ENCODE results near the gene ATRNL1.

GRCh38 chr10:115093776-115094408, 727 bp downstream of the ATRNL1 start:
- TF ChIP-seq EZH2 (IDR thresholded peaks at IDR 0.05; ENCODE audit: low read depth, unreplicated experiment) (no peak), CTCF (conservative IDR thresholded peaks at IDR 0.05; ENCODE audit: low read depth in 2 of 2) (peak; percentile 26 to 58; a peak in 3 of 4 replicates), POLR2AphosphoS5 (IDR thresholded peaks at IDR 0.05; ENCODE audit: low read depth) (no peak), JUNB (IDR thresholded peaks at IDR 0.05; ENCODE audit: unreplicated experiment) (no peak), EZH2phosphoT487 (IDR thresholded peaks at IDR 0.05; ENCODE audit: unreplicated experiment) (no peak), NANOG (IDR thresholded peaks at IDR 0.05; ENCODE audit: borderline replicate concordance) (no peak), CREB1 (CRISPR knock-in tag; IDR thresholded peaks at IDR 0.05; ENCODE audit: low read depth) (no peak)
- TF ChIP-seq, protein P1, sequence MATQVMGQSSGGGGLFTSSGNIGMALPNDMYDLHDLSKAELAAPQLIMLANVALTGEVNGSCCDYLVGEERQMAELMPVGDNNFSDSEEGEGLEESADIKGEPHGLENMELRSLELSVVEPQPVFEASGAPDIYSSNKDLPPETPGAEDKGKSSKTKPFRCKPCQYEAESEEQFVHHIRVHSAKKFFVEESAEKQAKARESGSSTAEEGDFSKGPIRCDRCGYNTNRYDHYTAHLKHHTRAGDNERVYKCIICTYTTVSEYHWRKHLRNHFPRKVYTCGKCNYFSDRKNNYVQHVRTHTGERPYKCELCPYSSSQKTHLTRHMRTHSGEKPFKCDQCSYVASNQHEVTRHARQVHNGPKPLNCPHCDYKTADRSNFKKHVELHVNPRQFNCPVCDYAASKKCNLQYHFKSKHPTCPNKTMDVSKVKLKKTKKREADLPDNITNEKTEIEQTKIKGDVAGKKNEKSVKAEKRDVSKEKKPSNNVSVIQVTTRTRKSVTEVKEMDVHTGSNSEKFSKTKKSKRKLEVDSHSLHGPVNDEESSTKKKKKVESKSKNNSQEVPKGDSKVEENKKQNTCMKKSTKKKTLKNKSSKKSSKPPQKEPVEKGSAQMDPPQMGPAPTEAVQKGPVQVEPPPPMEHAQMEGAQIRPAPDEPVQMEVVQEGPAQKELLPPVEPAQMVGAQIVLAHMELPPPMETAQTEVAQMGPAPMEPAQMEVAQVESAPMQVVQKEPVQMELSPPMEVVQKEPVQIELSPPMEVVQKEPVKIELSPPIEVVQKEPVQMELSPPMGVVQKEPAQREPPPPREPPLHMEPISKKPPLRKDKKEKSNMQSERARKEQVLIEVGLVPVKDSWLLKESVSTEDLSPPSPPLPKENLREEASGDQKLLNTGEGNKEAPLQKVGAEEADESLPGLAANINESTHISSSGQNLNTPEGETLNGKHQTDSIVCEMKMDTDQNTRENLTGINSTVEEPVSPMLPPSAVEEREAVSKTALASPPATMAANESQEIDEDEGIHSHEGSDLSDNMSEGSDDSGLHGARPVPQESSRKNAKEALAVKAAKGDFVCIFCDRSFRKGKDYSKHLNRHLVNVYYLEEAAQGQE (IDR thresholded peaks at IDR 0.05; ENCODE audit: unreplicated experiment), result no peak

Measured in GM23338 (cell line).